Ovary (tissue), 3 donors: ENCODE measurements around the gene FPR1.

ENCODE experiments used
- EP300 ChIP-seq: sonication (generic); formaldehyde crosslinking; IDR thresholded peaks from one replicate; pipeline ENCODE4 v1.6.1; 2017; ENCODE audit warnings: antibody characterized with exemption
- TF ChIP-seq, protein P1 (sequence below), 3 donors: fragments of 450-650 bp in 2 of 3; fragments of 200-600 bp in 1 of 3; IDR thresholded peaks; one replicate each; pipeline versions ENCODE4 v1.5.1 to v1.8.0; 2016 to 2022; ENCODE audit warnings: antibody characterized with exemption in 3 of 3, mild to moderate bottlenecking in 1 of 3
- donor health status: DM: no; HTN: no; CAD: no.

DNA sequence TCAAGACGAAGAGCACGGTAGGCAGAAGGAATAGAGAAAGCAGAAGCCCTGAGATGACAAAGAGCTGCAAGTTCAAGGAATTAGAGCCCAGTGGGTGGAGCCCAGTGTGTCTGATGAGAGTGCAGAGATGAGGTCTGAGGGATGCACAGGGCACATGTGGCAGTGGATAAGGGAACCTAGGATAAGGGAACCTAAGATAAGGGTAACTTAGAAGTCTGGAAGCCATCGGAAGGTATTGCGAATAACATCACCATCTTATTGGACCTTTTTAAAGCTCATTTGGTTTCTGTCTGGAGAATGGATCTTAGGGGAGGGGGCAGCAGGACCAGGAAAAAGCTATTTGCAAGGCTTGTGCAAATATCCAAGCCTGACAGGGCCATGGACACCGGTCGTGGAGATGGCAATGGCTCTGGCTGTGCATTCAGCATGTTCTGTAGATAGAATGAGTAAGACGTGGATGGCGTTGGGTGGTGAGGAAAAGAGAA is 44.6 kb upstream of the FPR1 start:
- TF ChIP-seq, protein P1, sequence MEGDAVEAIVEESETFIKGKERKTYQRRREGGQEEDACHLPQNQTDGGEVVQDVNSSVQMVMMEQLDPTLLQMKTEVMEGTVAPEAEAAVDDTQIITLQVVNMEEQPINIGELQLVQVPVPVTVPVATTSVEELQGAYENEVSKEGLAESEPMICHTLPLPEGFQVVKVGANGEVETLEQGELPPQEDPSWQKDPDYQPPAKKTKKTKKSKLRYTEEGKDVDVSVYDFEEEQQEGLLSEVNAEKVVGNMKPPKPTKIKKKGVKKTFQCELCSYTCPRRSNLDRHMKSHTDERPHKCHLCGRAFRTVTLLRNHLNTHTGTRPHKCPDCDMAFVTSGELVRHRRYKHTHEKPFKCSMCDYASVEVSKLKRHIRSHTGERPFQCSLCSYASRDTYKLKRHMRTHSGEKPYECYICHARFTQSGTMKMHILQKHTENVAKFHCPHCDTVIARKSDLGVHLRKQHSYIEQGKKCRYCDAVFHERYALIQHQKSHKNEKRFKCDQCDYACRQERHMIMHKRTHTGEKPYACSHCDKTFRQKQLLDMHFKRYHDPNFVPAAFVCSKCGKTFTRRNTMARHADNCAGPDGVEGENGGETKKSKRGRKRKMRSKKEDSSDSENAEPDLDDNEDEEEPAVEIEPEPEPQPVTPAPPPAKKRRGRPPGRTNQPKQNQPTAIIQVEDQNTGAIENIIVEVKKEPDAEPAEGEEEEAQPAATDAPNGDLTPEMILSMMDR (IDR thresholded peaks at IDR 0.05): no peak
- no peak for TF ChIP-seq EP300
